ENCODE data around the gene SCUBE3.

The SCUBE3 gene

DNA sequence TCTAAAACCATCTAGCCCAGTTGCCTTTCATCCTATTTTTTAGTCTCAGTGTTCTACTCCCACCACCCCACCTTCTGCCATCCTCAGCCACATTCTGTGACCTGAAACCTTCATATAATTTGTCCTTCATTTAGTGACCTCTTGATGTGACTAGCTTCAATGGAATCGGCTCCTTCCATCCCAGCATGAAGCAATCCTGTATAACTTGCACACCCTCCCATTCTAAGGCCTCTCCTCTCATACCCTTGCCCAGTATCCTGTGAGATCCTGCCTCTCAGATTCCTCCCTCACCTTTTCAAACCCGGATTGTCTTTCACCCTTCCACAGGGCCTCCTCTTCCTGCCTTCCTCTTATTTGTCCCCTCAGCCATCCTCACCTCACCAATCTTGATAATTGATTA lies 48.8 kb downstream of the SCUBE3 start:
- H3K27me3 ChIP-seq (ENCODE audit: control insufficient read depth in 1 of 2, insufficient read depth in 2 of 2, low read length in 2 of 2) = no peaks in the 10 kb centered on the region
- H3K36me3 ChIP-seq (ENCODE audit: control insufficient read depth in 1 of 2, insufficient read depth in 2 of 2, low read length in 2 of 2) = no peaks in the 10 kb centered on the region
- no peaks in the 10 kb centered on the region for H3K9me3 ChIP-seq (ENCODE audit: control insufficient read depth in 1 of 2, low read length in 2 of 2)
- no peak overlapping the region for H3K27ac ChIP-seq (ENCODE audit: low read depth, low read length)
- no peak overlapping the region for H3K4me3 ChIP-seq (ENCODE audit: low read depth in 1 of 2, low read length in 2 of 2)
- H3K9ac ChIP-seq (ENCODE audit: low read depth in 1 of 2, low read length in 2 of 2) = no peak overlapping the region
- H3K4me1 ChIP-seq (ENCODE audit: control insufficient read depth in 1 of 2, insufficient read depth in 2 of 2, low read length in 2 of 2) = peaks cover 18 to 22% of the 10 kb centered on the region in 2 donors

GRCh38 chr6:35264550-35265274 lies 51.0 kb downstream of the SCUBE3 start:
- Histone ChIP-seq H3K9ac (ENCODE audit: low read depth in 1 of 2, low read length in 2 of 2) (no peak overlapping the region), H3K4me3 (ENCODE audit: low read depth in 1 of 2, low read length in 2 of 2) (no peak overlapping the region)

DNA sequence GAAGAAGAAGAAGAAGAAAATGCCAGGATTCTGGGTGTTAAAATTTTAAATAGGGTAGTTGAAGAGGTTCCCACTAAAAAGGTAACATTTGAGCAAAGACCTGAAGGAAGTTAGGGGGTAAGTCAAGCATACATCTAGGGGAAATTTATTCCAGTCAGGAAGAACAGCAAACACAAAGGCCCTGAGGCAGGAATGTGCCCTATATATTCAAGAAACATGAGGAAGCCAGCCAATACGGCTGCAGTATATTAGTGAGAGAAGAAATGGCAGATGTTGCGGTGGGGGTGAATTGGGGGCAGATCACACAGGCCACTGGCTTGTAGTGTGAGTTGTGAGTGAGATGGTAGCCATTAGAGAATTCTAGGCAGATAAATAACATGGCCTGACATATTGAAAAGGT lies 51.8 kb downstream of the SCUBE3 start:
- Histone ChIP-seq H3K36me3 (ENCODE audit: control insufficient read depth in 1 of 2, insufficient read depth in 2 of 2, low read length in 2 of 2) (no peaks in the 10 kb centered on the region), H3K4me1 (ENCODE audit: control insufficient read depth in 1 of 2, insufficient read depth in 2 of 2, low read length in 2 of 2) (peaks cover 3 to 8% of the 10 kb centered on the region in 2 donors), H3K9ac (ENCODE audit: low read depth in 1 of 2, low read length in 2 of 2) (no peak overlapping the region), H3K27me3 (ENCODE audit: control insufficient read depth in 1 of 2, insufficient read depth in 2 of 2, low read length in 2 of 2) (no peaks in the 10 kb centered on the region), H3K4me3 (ENCODE audit: low read depth in 1 of 2, low read length in 2 of 2) (no peak overlapping the region), H3K9me3 (ENCODE audit: control insufficient read depth in 1 of 2, low read length in 2 of 2) (no peaks in the 10 kb centered on the region), H3K27ac (ENCODE audit: low read depth, low read length) (no peak overlapping the region)

More at GRCh38 chr6:35264550-35265274, 51.0 kb downstream of the SCUBE3 start:
- no peak overlapping the region for H3K27ac ChIP-seq (ENCODE audit: low read depth, low read length)
- H3K9me3 ChIP-seq (ENCODE audit: control insufficient read depth in 1 of 2, low read length in 2 of 2) = no peaks in the 10 kb centered on the region
- peaks cover 8 to 14% of the 10 kb centered on the region in 2 donors for H3K4me1 ChIP-seq (ENCODE audit: control insufficient read depth in 1 of 2, insufficient read depth in 2 of 2, low read length in 2 of 2)
- no peaks in the 10 kb centered on the region for H3K36me3 ChIP-seq (ENCODE audit: control insufficient read depth in 1 of 2, insufficient read depth in 2 of 2, low read length in 2 of 2)
- no peaks in the 10 kb centered on the region for H3K27me3 ChIP-seq (ENCODE audit: control insufficient read depth in 1 of 2, insufficient read depth in 2 of 2, low read length in 2 of 2)

- peaks cover 0 to 3% of the 10 kb centered on the region in 2 donors for H3K36me3 ChIP-seq (ENCODE audit: control insufficient read depth in 1 of 2, insufficient read depth in 2 of 2, low read length in 2 of 2)
- no peaks in the 10 kb centered on the region for H3K9me3 ChIP-seq (ENCODE audit: control insufficient read depth in 1 of 2, low read length in 2 of 2)
- H3K4me1 ChIP-seq (ENCODE audit: control insufficient read depth in 1 of 2, insufficient read depth in 2 of 2, low read length in 2 of 2) = peaks cover 3 to 6% of the 10 kb centered on the region in 2 donors
- no peak overlapping the region for H3K27ac ChIP-seq (ENCODE audit: low read depth, low read length)
- H3K4me3 ChIP-seq (ENCODE audit: low read depth in 1 of 2, low read length in 2 of 2) = no peak overlapping the region
- no peak overlapping the region for H3K9ac ChIP-seq (ENCODE audit: low read depth in 1 of 2, low read length in 2 of 2)
- H3K27me3 ChIP-seq (ENCODE audit: control insufficient read depth in 1 of 2, insufficient read depth in 2 of 2, low read length in 2 of 2) = no peaks in the 10 kb centered on the region
Measured at GRCh38 chr6:35267446-35267845, 53.7 kb downstream of the SCUBE3 start.

- no peaks in the 10 kb centered on the region for H3K9me3 ChIP-seq (ENCODE audit: control insufficient read depth in 1 of 2, low read length in 2 of 2)
- H3K4me3 ChIP-seq (ENCODE audit: low read depth in 1 of 2, low read length in 2 of 2) = no peak overlapping the region
- H3K36me3 ChIP-seq (ENCODE audit: control insufficient read depth in 1 of 2, insufficient read depth in 2 of 2, low read length in 2 of 2) = peaks cover 0 to 3% of the 10 kb centered on the region in 2 donors
- no peaks in the 10 kb centered on the region for H3K27me3 ChIP-seq (ENCODE audit: control insufficient read depth in 1 of 2, insufficient read depth in 2 of 2, low read length in 2 of 2)
- H3K27ac ChIP-seq (ENCODE audit: low read depth, low read length) = no peak overlapping the region
- peaks cover 3 to 6% of the 10 kb centered on the region in 2 donors for H3K4me1 ChIP-seq (ENCODE audit: control insufficient read depth in 1 of 2, insufficient read depth in 2 of 2, low read length in 2 of 2)
- no peak overlapping the region for H3K9ac ChIP-seq (ENCODE audit: low read depth in 1 of 2, low read length in 2 of 2)
Measured at GRCh38 chr6:35267897-35268296, 54.1 kb downstream of the SCUBE3 start.

GRCh38 chr6:35272005-35272404 lies 58.2 kb downstream of the SCUBE3 start:
- Histone ChIP-seq H3K27me3 (ENCODE audit: control insufficient read depth in 1 of 2, insufficient read depth in 2 of 2, low read length in 2 of 2) (no peaks in the 10 kb centered on the region), H3K9ac (ENCODE audit: low read depth in 1 of 2, low read length in 2 of 2) (no peak overlapping the region), H3K4me3 (ENCODE audit: low read depth in 1 of 2, low read length in 2 of 2) (no peak overlapping the region), H3K9me3 (ENCODE audit: control insufficient read depth in 1 of 2, low read length in 2 of 2) (no peaks in the 10 kb centered on the region), H3K4me1 (ENCODE audit: control insufficient read depth in 1 of 2, insufficient read depth in 2 of 2, low read length in 2 of 2) (no peaks in the 10 kb centered on the region), H3K36me3 (ENCODE audit: control insufficient read depth in 1 of 2, insufficient read depth in 2 of 2, low read length in 2 of 2) (peaks cover 0 to 3% of the 10 kb centered on the region in 2 donors), H3K27ac (ENCODE audit: low read depth, low read length) (no peak overlapping the region)

- Histone ChIP-seq H3K9ac (ENCODE audit: low read depth in 1 of 2, low read length in 2 of 2) (no peak overlapping the region), H3K4me3 (ENCODE audit: low read depth in 1 of 2, low read length in 2 of 2) (no peak overlapping the region), H3K36me3 (ENCODE audit: control insufficient read depth in 1 of 2, insufficient read depth in 2 of 2, low read length in 2 of 2) (peaks cover 0 to 3% of the 10 kb centered on the region in 2 donors), H3K27ac (ENCODE audit: low read depth, low read length) (no peak overlapping the region), H3K9me3 (ENCODE audit: control insufficient read depth in 1 of 2, low read length in 2 of 2) (no peaks in the 10 kb centered on the region), H3K27me3 (ENCODE audit: control insufficient read depth in 1 of 2, insufficient read depth in 2 of 2, low read length in 2 of 2) (no peaks in the 10 kb centered on the region), H3K4me1 (ENCODE audit: control insufficient read depth in 1 of 2, insufficient read depth in 2 of 2, low read length in 2 of 2) (no peaks in the 10 kb centered on the region)
Measured at GRCh38 chr6:35273822-35274559, 60.2 kb downstream of the SCUBE3 start.

DNA sequence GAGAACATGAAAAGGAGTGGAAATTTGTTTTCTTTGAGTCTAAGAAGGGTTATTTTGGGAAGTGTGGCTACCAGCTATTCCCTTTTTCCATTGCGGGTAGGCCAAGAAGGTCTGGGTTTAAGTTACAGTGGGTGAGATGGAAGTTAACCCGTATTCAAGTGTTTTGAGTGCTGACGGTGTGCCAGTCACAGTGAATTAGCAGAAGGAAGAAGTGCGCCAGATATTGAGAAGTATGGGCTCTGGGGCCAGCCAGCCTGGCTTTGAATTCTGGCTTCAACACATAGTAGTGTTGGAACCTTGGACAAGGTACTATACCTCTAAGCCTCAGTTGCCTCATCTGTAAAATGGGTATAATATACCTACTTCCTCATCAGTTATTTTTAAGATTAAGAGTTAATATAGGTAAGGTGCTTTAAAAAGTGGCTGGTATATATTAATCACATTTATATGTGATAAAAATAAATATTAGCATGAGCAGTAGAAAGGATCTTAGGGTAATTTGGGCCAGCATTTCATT lies 62.0 kb downstream of the SCUBE3 start:
- Histone ChIP-seq H3K36me3 (ENCODE audit: control insufficient read depth in 1 of 2, insufficient read depth in 2 of 2, low read length in 2 of 2) (peaks cover 0 to 3% of the 10 kb centered on the region in 2 donors), H3K9ac (ENCODE audit: low read depth in 1 of 2, low read length in 2 of 2) (no peak overlapping the region), H3K9me3 (ENCODE audit: control insufficient read depth in 1 of 2, low read length in 2 of 2) (no peaks in the 10 kb centered on the region), H3K4me1 (ENCODE audit: control insufficient read depth in 1 of 2, insufficient read depth in 2 of 2, low read length in 2 of 2) (no peaks in the 10 kb centered on the region), H3K27me3 (ENCODE audit: control insufficient read depth in 1 of 2, insufficient read depth in 2 of 2, low read length in 2 of 2) (no peaks in the 10 kb centered on the region), H3K27ac (ENCODE audit: low read depth, low read length) (no peak overlapping the region), H3K4me3 (ENCODE audit: low read depth in 1 of 2, low read length in 2 of 2) (no peak overlapping the region)

GRCh38 chr6:35278708-35279107 lies 65.0 kb downstream of the SCUBE3 start:
- Histone ChIP-seq H3K27me3 (ENCODE audit: control insufficient read depth in 1 of 2, insufficient read depth in 2 of 2, low read length in 2 of 2) (no peaks in the 10 kb centered on the region), H3K4me3 (ENCODE audit: low read depth in 1 of 2, low read length in 2 of 2) (no peak overlapping the region), H3K9me3 (ENCODE audit: control insufficient read depth in 1 of 2, low read length in 2 of 2) (no peaks in the 10 kb centered on the region), H3K4me1 (ENCODE audit: control insufficient read depth in 1 of 2, insufficient read depth in 2 of 2, low read length in 2 of 2) (no peaks in the 10 kb centered on the region), H3K36me3 (ENCODE audit: control insufficient read depth in 1 of 2, insufficient read depth in 2 of 2, low read length in 2 of 2) (peaks cover 3 to 26% of the 10 kb centered on the region in 2 donors), H3K9ac (ENCODE audit: low read depth in 1 of 2, low read length in 2 of 2) (no peak overlapping the region), H3K27ac (ENCODE audit: low read depth, low read length) (no peak overlapping the region)

DNA sequence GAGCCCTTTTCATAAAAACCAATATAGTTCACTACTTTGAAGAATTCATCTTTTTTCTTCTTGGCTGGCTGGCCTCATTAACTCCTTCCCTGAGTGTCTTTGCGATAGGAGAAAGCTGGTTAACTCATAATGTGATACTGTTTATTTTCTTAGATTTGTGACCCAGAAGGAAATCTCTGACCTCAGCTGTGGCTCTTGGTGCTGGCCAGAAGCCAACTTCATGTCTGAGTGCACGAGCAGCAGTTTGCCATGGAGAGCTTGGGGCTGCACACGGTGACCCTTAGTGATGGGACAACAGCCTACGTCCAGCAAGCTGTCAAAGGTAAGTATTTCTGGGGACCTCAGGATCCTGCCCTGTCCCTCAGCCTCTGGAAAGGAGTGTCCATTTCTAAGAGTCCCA lies 67.1 kb downstream of the SCUBE3 start:
- Histone ChIP-seq H3K36me3 (ENCODE audit: control insufficient read depth in 1 of 2, insufficient read depth in 2 of 2, low read length in 2 of 2) (peaks cover 12 to 40% of the 10 kb centered on the region in 2 donors), H3K9me3 (ENCODE audit: control insufficient read depth in 1 of 2, low read length in 2 of 2) (no peaks in the 10 kb centered on the region), H3K27ac (ENCODE audit: low read depth, low read length) (no peak overlapping the region), H3K4me1 (ENCODE audit: control insufficient read depth in 1 of 2, insufficient read depth in 2 of 2, low read length in 2 of 2) (no peaks in the 10 kb centered on the region), H3K4me3 (ENCODE audit: low read depth in 1 of 2, low read length in 2 of 2) (no peak overlapping the region), H3K27me3 (ENCODE audit: control insufficient read depth in 1 of 2, insufficient read depth in 2 of 2, low read length in 2 of 2) (no peaks in the 10 kb centered on the region), H3K9ac (ENCODE audit: low read depth in 1 of 2, low read length in 2 of 2) (no peak overlapping the region)
